ENCODE measurements around the gene PSMB9.
"Not testable (repeated sequence)": the region's sequence is repeated elsewhere in the genome, so short reads cannot be mapped to it uniquely, and the experiment has no call there.

PSMB9 gene

GRCh38 chr6:32853541-32854375 lies at the start of gene PSMB9, which contains the start of gene TAP1:
Gene PSMB9, plus strand, starts transcription at chr6:32854192. Its CDS starts 38 bp downstream, at chr6:32854230.
Gene TAP1, minus strand, starts transcription at chr6:32853704. Its CDS starts 68 bp downstream, at chr6:32853636.
- Histone ChIP-seq H3K27ac (ENCODE audit: low read depth, low read length) (peak within 1 kb of the TSS; percentile 93), H3K9ac (ENCODE audit: low read length) (peak within 1 kb of the TSS; percentile 95), H3K27me3 (ENCODE audit: control insufficient read depth, insufficient read depth, low read length) (no peaks in the 10 kb centered on the region), H3K36me3 (ENCODE audit: control insufficient read depth, insufficient read depth, low read length) (peaks cover 27% of the 10 kb centered on the region), H3K4me1 (ENCODE audit: control insufficient read depth, insufficient read depth, low read length) (peaks cover 13% of the 10 kb centered on the region), H3K4me3 (ENCODE audit: low read length) (peak within 1 kb of the TSS; percentile 97)

- H3K36me3 ChIP-seq (ENCODE audit: control insufficient read depth, insufficient read depth, low read length); H3K9ac ChIP-seq (ENCODE audit: low read length); H3K4me3 ChIP-seq (ENCODE audit: low read length); H3K27ac ChIP-seq (ENCODE audit: low read depth, low read length); H3K27me3 ChIP-seq (ENCODE audit: control insufficient read depth, insufficient read depth, low read length); H3K4me1 ChIP-seq (ENCODE audit: control insufficient read depth, insufficient read depth, low read length): not testable (repeated sequence)
Observed at GRCh38 chr6:32805404-32805803, 48.6 kb upstream of the PSMB9 start.

- H3K27ac ChIP-seq (ENCODE audit: low read depth, low read length) = no peak overlapping the region
- H3K9ac ChIP-seq (ENCODE audit: low read length) = no peak overlapping the region
- H3K4me1 ChIP-seq (ENCODE audit: control insufficient read depth, insufficient read depth, low read length) = no peaks in the 10 kb centered on the region
- no peak overlapping the region for H3K4me3 ChIP-seq (ENCODE audit: low read length)
- H3K36me3 ChIP-seq (ENCODE audit: control insufficient read depth, insufficient read depth, low read length) = no peaks in the 10 kb centered on the region
- no peaks in the 10 kb centered on the region for H3K27me3 ChIP-seq (ENCODE audit: control insufficient read depth, insufficient read depth, low read length)
Observed at GRCh38 chr6:32807020-32807580, 46.9 kb upstream of the PSMB9 start.

GRCh38 chr6:32809171-32809570 lies 44.8 kb upstream of the PSMB9 start:
- H3K36me3 ChIP-seq (ENCODE audit: control insufficient read depth, insufficient read depth, low read length) = no peaks in the 10 kb centered on the region
- no peaks in the 10 kb centered on the region for H3K4me1 ChIP-seq (ENCODE audit: control insufficient read depth, insufficient read depth, low read length)
- H3K9ac ChIP-seq (ENCODE audit: low read length) = no peak overlapping the region
- H3K27me3 ChIP-seq (ENCODE audit: control insufficient read depth, insufficient read depth, low read length) = no peaks in the 10 kb centered on the region
- H3K4me3 ChIP-seq (ENCODE audit: low read length) = no peak overlapping the region
- H3K27ac ChIP-seq (ENCODE audit: low read depth, low read length) = no peak overlapping the region

- H3K27ac ChIP-seq (ENCODE audit: low read depth, low read length) = no peak overlapping the region
- no peaks in the 10 kb centered on the region for H3K36me3 ChIP-seq (ENCODE audit: control insufficient read depth, insufficient read depth, low read length)
- no peak overlapping the region for H3K9ac ChIP-seq (ENCODE audit: low read length)
- no peak overlapping the region for H3K4me3 ChIP-seq (ENCODE audit: low read length)
- no peaks in the 10 kb centered on the region for H3K4me1 ChIP-seq (ENCODE audit: control insufficient read depth, insufficient read depth, low read length)
- no peaks in the 10 kb centered on the region for H3K27me3 ChIP-seq (ENCODE audit: control insufficient read depth, insufficient read depth, low read length)
Observed at GRCh38 chr6:32814145-32814544, 39.8 kb upstream of the PSMB9 start.

- no peaks in the 10 kb centered on the region for H3K36me3 ChIP-seq (ENCODE audit: control insufficient read depth, insufficient read depth, low read length)
Observed at GRCh38 chr6:32815115-32815514, 38.9 kb upstream of the PSMB9 start.

GRCh38 chr6:32815996-32816395 lies 38.0 kb upstream of the PSMB9 start:
- Histone ChIP-seq H3K36me3 (ENCODE audit: control insufficient read depth, insufficient read depth, low read length) (no peaks in the 10 kb centered on the region), H3K4me3 (ENCODE audit: low read length) (no peak overlapping the region), H3K9ac (ENCODE audit: low read length) (no peak overlapping the region), H3K4me1 (ENCODE audit: control insufficient read depth, insufficient read depth, low read length) (no peaks in the 10 kb centered on the region), H3K27ac (ENCODE audit: low read depth, low read length) (no peak overlapping the region), H3K27me3 (ENCODE audit: control insufficient read depth, insufficient read depth, low read length) (no peaks in the 10 kb centered on the region)

More at GRCh38 chr6:32815115-32815514, 38.9 kb upstream of the PSMB9 start:
- Histone ChIP-seq H3K27ac (ENCODE audit: low read depth, low read length) (no peak overlapping the region), H3K27me3 (ENCODE audit: control insufficient read depth, insufficient read depth, low read length) (no peaks in the 10 kb centered on the region), H3K4me1 (ENCODE audit: control insufficient read depth, insufficient read depth, low read length) (no peaks in the 10 kb centered on the region), H3K4me3 (ENCODE audit: low read length) (no peak overlapping the region), H3K9ac (ENCODE audit: low read length) (no peak overlapping the region)

- Histone ChIP-seq H3K9ac (ENCODE audit: low read length) (no peak within 1 kb of the TSS), H3K27ac (ENCODE audit: low read depth, low read length) (no peak within 1 kb of the TSS), H3K4me3 (ENCODE audit: low read length) (peak within 1 kb of the TSS; percentile 3), H3K27me3 (ENCODE audit: control insufficient read depth, insufficient read depth, low read length) (no peaks in the 10 kb centered on the region), H3K36me3 (ENCODE audit: control insufficient read depth, insufficient read depth, low read length) (no peaks in the 10 kb centered on the region), H3K4me1 (ENCODE audit: control insufficient read depth, insufficient read depth, low read length) (no peaks in the 10 kb centered on the region)
Observed at GRCh38 chr6:32816746-32817204, 37.2 kb upstream of the PSMB9 start, which contains the start of gene HLA-DOB. Gene HLA-DOB, minus strand, starts transcription at chr6:32817002. Its CDS starts 51 bp downstream, at chr6:32816951.

GRCh38 chr6:32818867-32819266 lies 35.1 kb upstream of the PSMB9 start:
- H3K27ac ChIP-seq (ENCODE audit: low read depth, low read length) = no peak overlapping the region
- H3K27me3 ChIP-seq (ENCODE audit: control insufficient read depth, insufficient read depth, low read length) = no peaks in the 10 kb centered on the region
- H3K36me3 ChIP-seq (ENCODE audit: control insufficient read depth, insufficient read depth, low read length) = no peaks in the 10 kb centered on the region
- H3K4me3 ChIP-seq (ENCODE audit: low read length) = no peak overlapping the region
- H3K4me1 ChIP-seq (ENCODE audit: control insufficient read depth, insufficient read depth, low read length) = no peaks in the 10 kb centered on the region
- no peak overlapping the region for H3K9ac ChIP-seq (ENCODE audit: low read length)

- H3K9ac ChIP-seq (ENCODE audit: low read length) = no peak overlapping the region
- H3K4me3 ChIP-seq (ENCODE audit: low read length) = no peak overlapping the region
- H3K27me3 ChIP-seq (ENCODE audit: control insufficient read depth, insufficient read depth, low read length) = no peaks in the 10 kb centered on the region
- H3K4me1 ChIP-seq (ENCODE audit: control insufficient read depth, insufficient read depth, low read length) = no peaks in the 10 kb centered on the region
- H3K36me3 ChIP-seq (ENCODE audit: control insufficient read depth, insufficient read depth, low read length) = no peaks in the 10 kb centered on the region
- H3K27ac ChIP-seq (ENCODE audit: low read depth, low read length) = no peak overlapping the region
Observed at GRCh38 chr6:32819729-32820128, 34.3 kb upstream of the PSMB9 start.

GRCh38 chr6:32825966-32826365 lies 28.0 kb upstream of the PSMB9 start:
- Histone ChIP-seq H3K27me3 (ENCODE audit: control insufficient read depth, insufficient read depth, low read length) (no peaks in the 10 kb centered on the region), H3K27ac (ENCODE audit: low read depth, low read length) (no peak overlapping the region), H3K4me1 (ENCODE audit: control insufficient read depth, insufficient read depth, low read length) (no peaks in the 10 kb centered on the region), H3K9ac (ENCODE audit: low read length) (no peak overlapping the region), H3K36me3 (ENCODE audit: control insufficient read depth, insufficient read depth, low read length) (peaks cover 10% of the 10 kb centered on the region), H3K4me3 (ENCODE audit: low read length) (no peak overlapping the region)

- no peak overlapping the region for H3K27ac ChIP-seq (ENCODE audit: low read depth, low read length)
- H3K4me1 ChIP-seq (ENCODE audit: control insufficient read depth, insufficient read depth, low read length) = no peaks in the 10 kb centered on the region
- H3K4me3 ChIP-seq (ENCODE audit: low read length) = no peak overlapping the region
- H3K9ac ChIP-seq (ENCODE audit: low read length) = no peak overlapping the region
- H3K36me3 ChIP-seq (ENCODE audit: control insufficient read depth, insufficient read depth, low read length) = peaks cover 10% of the 10 kb centered on the region
- no peaks in the 10 kb centered on the region for H3K27me3 ChIP-seq (ENCODE audit: control insufficient read depth, insufficient read depth, low read length)
Observed at GRCh38 chr6:32827025-32827424, 27.0 kb upstream of the PSMB9 start.

Data from rectal smooth muscle tissue (tissue), 1 donor.